Hypothalamus (tissue), 51 donors: ENCODE results near the gene MTMR3.

Experiments
- DNase-seq, 51 donors: peaks; one replicate each; lab custom pipeline; 2025; lab: John Stamatoyannopoulos, UW

Gene MTMR3

DNA sequence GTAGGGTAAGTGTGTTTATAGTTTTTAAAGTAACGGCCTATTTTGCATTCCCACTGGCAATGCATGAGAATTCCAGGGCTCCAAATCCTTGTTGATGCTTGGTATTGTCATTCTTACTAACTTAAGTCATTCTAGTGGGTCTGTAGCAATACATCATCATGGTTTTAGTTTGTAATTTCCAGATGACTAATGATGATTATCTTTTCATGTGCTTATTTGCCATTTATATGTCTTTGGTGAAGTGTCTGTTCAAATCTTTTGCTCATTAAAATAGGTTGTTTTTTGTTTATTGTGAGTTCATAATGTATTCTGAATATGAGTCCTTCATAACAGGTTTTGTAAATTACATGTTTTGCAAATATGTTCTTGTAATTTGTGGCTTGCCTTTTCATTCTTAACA lies 31.2 kb downstream of the MTMR3 start:
- DNase-seq, result no peak

DNA sequence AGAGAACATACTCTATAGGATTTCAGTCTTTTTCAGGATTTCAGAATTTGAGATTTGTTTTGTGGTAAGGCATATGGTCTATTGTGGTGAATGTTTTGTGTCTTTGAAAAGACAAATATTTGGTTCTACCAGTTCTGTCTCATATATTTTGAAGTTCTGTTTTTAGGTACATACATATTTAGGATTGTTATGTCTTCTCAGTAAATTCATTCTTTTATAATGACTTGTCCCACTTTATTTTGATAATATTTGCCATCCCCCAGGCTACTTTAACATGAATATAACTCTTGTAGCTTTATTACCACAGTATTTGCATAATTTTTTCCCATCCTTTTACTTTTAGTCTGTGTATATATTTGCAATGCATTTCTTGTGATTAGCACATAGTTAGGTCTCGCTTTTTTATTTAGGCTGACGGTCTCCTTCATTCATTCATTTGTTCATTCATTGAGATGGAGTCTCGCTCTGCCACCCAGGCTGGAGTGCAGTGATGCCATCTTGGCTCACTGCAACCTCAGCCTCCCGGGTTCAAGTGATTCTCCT lies 32.1 kb downstream of the MTMR3 start:
- DNase-seq, result no peak

DNA sequence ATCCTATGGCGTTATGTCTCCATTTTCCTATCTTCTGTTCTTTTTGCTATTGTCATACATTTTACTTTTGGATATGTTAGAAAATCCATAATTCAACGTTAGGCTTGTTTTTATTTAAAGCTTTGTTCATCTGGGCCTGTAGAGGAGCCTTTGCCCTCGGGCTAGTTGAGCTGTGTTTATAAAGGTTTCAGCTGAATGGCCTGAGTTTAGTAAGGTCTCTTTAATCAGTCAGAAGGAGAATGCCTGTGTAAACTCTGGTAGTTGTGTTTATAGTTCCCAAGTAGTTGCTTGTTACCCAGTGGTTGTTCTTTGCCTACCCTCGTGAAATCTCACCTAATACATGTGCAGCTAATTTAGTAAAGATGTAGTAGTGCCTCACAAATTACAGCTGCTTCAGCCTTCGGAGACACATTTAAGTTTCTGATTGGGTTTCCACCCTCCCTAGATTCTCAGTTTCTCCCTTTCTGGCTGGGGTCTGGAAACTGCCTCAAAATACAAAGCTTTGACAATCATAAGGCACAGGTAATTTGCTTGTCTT lies 33.1 kb downstream of the MTMR3 start:
- no peak for DNase-seq

DNA sequence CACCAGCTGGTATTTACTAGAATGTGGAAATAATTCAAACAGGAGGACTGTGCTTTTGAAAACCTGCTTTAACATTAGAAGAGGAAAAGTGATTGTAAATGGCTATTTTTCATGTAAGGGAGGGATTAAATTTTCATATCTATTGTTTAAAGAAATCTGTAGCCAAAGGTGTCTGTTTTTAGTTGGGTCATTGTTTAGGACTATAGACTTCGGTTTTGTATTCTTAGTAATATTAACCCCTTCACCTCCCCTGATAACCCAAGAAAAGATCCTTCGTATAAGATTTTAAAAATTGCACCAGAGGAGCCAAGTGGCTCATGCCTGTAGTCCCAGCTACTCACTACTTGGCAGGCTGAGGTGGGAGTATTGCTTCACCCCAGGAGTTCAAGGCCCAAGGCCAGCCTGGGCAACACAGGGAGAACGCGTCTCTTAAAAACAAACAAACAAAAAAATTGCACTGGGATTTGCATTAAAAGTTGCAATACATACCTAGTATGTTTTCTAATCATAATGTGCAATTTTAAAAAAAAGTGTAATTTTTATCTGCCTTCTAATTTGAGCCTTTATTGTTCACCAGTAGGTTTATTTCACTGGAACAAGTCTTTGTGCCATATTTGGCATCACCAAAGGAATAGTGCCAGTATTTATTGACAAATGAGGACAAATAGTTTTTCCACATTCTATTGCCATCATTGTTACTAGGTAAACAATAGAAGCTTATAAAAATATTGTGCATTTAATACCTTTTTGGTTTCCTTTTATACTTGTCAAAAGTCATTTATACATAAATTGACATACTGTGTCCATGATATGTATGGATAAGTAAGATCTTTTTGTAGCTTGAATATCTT lies 34.3 kb downstream of the MTMR3 start:
- DNase-seq, result peak in 7 of 51 donors; percentile 1 to 21 (median 8)

DNA sequence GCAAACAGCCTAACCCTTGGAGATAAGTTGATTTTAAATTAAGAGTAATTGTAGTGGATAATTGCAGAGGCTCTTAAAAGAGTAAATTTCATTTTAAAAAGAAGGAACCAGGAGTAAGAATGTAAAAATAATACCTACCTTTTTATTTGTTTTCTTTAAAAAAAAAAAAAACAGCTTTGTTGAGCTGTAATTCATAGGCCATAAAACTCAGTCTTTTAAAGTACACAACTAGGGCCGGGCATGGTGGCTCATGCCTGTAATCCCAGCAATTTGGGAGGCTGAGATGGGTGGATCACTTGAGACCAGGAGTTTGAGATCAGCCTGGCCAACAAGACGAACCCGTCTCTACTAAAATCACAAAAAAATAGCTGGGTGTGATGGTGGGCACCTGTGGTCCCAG lies 42.4 kb downstream of the MTMR3 start:
- no peak for DNase-seq

DNA sequence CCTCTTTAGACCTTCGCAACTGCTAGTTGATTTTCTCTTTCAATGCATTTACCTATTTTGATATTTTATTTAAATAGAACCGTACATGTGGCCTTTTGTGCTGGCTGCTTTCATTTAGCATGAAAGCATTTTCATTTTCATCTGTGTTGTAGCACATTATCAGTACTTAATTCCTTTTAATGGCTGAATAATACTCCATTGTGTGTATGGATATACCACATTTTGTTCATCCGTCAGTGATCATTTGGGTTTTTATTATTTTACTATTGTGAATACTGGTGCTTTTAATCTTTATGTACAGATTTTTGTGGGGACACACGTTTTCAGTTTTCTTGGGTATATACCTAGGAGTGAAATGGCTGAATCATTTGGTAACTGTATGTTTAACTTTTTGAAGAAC lies 43.1 kb downstream of the MTMR3 start:
- DNase-seq, result no peak

DNA sequence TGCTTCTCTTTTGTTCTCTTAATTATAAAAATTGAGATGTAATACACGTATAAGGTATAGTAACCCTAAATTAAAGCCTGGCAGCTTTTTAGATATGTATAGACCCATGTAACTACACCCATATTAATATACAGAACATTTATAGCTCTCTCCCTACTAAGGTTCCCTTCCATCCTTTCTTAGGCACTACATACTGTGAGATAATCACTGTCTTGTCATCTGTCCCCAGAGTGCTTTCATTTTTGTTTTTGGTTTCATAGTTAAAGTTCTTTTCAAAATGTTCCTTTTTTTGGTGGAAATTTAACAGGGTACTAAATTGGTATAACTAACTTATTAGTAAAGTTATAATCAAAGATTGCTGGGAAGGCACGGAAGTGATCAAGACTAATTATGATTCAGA lies 49.2 kb downstream of the MTMR3 start:
- no peak for DNase-seq

DNA sequence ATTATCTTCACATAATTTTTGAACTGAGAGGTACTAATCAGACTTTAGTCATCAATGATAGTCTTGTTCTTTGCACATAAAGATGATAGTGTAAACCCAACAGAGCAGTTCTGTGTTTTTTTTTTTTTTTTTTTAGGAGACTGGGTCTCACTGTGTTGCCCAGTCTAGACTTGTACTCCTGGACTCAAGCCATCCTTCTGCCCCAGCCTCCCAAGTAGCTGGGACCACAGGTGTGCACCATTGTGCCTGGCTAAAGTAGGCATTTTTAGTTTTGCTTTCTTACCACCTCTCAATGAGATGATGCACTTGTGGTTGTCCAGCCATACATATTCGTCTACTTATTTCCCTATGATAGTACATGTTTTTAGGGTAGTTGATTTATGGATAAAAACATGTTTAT lies 50.6 kb downstream of the MTMR3 start:
- DNase-seq, result no peak

DNA sequence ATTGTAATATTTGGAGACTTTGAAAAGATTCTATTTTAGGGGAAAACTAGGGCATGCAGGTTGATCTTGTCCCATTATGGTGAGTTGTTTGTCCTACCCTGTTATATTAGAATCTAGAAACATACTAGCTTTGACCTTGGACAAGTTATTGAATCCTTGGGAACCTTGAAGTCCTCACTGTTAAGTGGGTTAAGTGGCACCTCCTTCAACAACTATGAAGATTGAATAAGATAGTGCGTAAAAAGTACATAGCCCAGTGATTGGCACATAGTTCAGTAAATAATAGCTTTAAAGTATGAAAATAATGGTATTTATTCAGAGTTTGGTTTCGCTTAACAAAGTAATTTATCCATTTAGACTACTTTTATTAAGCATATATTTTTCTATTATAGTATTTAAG lies 51.6 kb downstream of the MTMR3 start:
- no peak for DNase-seq

DNA sequence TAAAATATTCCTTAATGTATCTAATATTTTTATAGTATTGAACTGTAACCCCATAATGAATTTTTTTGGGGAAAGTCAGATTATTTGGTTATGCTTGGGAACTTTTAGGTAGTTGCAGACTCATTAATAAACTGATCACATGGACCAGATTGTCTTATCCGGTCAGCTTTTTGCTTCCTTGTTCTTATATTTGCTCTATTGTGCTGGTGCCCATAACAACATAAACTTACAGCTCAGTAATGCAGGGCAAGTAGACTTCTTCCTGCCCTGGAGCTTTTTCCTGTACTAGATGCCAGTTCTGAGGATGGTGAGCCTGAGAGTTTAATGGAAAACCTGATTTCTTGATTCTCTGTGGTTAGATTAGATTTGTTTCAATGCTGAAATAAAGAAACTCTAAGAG lies 53.2 kb downstream of the MTMR3 start:
- no peak for DNase-seq

DNA sequence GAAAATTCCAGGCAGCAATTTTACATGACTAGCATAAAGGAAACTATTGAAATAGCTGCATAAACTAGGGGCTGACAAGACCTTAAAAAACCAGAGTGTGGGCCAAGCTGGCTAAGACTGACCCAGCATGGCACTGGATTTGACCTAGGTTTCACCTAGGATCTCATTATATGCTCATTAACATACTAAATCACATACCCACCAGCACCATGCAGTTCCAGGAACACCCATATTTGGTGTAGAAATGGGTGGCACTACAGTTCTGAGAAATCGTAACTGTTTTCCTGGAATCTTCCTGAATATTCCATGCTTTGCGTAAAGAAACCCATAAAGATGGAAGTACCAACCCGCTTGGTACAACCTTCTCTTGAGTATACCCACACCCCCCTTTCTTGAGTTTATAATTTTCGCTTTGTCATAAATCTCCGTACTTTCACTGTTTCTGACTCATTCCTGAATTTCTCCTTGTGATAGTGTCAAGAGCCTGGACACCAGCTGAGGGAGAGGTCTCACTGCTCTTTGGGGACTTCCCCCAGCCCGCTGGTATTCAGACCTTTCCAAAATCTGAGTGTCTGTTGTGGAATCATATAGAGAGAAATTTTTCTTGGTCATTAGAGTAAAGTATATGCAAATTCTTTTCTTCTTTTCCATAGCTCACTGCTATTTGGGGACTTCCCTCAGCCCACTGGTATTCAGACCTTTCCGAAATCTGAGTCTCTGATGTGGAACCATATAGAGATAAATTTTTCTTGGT lies 55.1 kb downstream of the MTMR3 start:
- no peak for DNase-seq

DNA sequence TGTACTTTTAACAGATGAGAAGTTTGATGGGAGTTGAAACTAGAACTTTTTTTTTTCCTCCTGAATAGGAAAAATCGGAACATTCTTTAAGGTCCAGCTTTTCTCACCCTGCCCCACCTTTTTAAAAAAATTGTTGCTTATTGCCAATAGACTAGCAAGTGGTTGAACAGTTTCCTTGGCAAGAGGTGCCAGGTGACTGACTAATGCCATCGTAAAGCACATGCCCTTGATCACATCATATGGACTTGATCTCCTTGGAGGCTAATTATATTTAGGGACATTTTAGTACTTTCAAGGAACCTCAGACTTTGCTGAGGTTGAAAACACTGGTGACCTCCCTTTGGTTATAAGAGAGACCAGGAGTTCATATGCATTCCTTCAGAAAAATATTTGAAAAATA lies 57.6 kb downstream of the MTMR3 start:
- no peak for DNase-seq

DNA sequence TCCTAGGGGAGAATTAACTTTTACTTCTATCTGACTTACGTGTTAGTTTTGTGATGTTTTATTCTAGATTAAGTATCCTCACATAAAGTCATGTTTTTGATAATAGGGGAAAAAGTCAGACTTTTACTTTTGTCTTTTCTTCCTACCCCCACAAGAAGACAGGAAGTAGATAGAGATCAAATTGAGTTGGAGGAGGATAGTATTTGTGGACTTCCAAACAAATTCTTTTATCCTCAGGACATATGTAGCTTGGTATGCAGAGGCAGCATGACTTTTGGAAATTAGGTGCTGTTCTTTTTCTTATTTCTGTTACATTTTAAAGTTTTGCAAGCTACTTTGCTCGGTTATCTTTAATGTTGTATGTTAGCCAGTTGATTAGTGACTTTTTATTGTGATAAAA lies 61.4 kb downstream of the MTMR3 start:
- DNase-seq, result no peak

DNA sequence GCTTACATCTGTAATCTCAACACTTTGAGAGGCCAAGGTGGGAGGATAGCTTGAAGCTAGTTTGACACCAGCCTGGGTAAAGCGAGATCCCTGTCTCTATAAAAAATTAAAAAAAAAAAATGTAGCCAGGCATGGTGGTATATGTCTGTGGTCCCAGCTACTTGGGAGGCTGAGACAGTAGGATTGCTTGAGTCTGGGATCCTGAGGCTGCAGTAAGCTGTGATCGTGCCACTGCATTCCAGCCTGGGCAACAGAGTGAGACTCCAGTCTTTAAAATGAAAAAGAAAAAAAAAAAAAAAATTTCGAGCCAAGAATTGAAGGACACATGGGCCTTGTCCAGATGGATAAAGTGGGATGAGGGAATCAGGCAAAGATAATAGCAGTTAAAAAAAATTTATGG lies 62.5 kb downstream of the MTMR3 start:
- DNase-seq, result no peak

DNA sequence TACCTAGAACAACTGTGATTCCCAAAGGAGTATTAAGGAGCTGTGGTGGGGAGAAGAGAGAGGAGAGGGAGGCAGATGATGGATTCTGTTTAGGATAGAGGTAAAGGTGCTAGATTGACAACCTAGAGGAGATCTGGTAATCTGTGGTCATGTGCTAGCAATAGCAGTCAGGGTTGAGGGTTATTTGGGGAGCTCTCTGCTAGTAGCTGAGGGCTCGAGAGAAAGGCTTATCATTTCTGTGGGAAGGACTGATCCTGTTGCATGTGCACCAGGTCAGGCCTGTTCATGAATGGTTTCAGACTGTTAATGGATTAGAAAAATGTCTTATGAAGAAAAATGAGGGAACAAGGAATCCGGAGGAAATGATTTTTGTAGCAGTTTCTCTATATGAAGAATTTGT lies 63.2 kb downstream of the MTMR3 start:
- DNase-seq, result no peak

DNA sequence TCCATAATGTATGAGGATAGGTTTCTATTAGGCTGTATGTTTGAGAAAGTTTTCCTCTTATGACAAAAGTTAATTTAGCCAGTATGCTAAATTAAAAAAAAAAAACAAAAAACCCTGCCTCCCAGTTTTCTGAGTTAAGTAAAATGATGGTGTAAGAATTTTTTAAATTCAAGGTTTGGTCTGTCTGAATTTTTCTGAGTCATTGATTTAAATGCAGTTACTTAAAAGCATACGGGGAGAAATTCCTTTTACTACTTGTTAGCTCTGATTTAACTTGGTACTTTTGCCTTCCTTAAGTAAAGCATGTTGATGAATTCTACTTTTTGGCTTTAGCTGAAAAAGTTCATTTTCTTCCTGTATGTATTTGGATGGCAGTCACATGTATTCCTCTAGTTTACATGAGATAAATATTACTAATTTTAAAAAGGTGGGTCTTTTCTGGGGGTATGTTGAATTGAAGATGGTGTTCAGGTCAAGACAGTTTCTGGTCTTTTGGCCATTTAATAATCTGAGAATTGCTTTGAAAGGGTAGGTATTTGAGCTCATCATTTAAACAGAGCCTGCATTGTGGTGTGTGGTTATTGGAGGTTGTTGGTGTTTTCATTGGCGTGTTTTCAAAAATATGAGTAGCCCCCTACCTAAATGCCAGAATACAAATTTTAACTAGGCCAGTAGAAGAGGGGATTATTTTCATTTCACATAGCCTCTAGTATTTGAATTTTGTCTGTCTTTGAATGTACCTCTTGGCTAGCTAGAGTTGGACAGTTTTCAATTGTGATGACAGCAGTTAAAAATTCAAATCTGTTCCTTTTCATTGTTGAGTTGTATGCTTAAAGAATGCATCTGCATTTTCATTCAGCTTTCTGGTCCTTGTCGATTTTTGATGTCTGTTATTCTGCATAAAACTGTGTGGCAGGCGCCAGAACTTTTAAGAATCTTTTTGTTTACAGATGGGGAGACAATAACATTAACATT lies 64.7 kb downstream of the MTMR3 start:
- no peak for DNase-seq

DNA sequence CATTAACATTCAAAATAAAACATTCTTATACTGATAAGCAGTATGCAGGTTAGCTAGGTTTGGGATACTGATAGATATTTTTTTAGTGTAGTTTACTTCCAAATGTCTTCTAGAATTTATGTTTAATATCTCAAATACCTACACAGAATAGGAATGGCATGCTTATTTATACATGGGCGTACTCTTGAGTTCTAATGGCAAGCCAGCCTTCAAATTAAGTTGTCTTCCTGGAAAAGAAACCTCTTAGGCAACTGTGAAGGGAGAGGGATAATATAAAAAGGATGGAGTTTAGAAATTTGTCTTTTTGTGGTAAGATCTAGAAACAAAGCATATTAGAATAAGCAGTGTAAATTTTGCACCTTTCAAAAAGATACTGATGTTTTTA lies 65.4 kb downstream of the MTMR3 start:
- DNase-seq, result no peak

DNA sequence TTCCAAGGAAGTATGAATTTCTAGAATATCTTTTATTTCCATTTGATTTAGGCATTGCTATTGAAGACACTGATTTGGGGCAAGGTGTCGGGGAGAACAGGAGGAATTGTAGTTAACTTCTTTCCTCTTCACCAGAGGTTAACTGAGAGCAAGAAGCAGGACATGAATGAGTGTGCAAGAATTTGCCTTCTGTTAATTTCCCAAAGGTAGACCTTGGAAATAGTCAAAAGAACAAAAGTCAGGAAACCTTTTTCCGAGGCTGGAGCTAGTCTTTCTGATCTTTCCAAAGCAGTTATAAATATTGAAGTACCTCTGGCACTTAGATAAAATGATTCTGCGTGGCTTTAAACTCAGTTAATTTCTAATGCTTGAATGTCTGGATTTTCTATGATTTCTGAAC lies 66.9 kb downstream of the MTMR3 start:
- no peak for DNase-seq

DNA sequence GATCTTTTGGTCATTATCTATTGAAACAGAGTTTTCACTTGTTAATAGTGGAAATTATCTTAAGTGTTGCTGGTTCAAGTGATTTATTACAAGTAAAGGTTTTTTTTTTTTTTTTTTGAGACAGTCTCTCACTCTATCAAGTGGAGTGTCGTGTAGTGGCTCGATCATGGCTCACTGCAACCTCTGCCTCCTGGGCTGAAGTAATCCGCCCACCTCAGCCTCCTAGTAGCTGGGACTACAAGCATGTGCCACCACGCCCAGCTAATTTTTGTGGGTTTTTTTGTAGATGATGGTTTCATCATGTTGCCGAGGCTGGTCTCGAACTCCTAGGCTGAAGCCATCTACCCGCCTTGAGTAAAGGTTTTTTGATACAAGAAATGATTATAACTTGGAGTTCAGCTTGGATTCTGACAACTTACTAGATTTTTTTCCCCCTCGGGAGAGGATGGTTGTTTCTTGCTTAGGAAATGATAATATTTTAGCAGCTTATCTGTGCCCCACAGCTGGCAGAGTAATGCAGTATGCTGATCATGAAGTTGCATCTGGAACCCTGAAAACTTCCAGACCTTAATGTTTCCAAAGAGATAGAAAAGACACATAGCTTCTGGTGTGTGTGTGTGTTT lies 68.9 kb downstream of the MTMR3 start:
- no peak for DNase-seq
